ENCODE data around the gene SLC35F3.
A peak's percentile ranks its signal among the peaks of the same experiment; 100 is the strongest.
"Not testable (repeated sequence)": the region's sequence is repeated elsewhere in the genome, so short reads cannot be mapped to it uniquely, and the experiment has no call there.

SLC35F3 gene

GRCh38 chr1:234208791-234209190 lies 304.3 kb downstream of the SLC35F3 start:
- TF ChIP-seq POLR2A (IDR thresholded peaks at IDR 0.05; ENCODE audit: low read depth, low read length) (no peak), POLR2AphosphoS5 (IDR thresholded peaks at IDR 0.05; ENCODE audit: low read depth, low read length) (no peak), TAF1 (IDR thresholded peaks at IDR 0.05; ENCODE audit: borderline replicate concordance, low read depth, low read length) (no peak)
- DNase-seq (ENCODE audit: insufficient read length) (no peak), FAIRE-seq (no peak)

GRCh38 chr1:234210429-234210828 lies 306.0 kb downstream of the SLC35F3 start:
- not testable (repeated sequence) for DNase-seq (ENCODE audit: insufficient read length); FAIRE-seq

GRCh38 chr1:234211855-234212254 lies 307.4 kb downstream of the SLC35F3 start:
- not testable (repeated sequence) for FAIRE-seq

GRCh38 chr1:234212764-234213657 lies 308.5 kb downstream of the SLC35F3 start:
- FAIRE-seq (peak; percentile 38), DNase-seq (ENCODE audit: insufficient read length) (no peak)

More at GRCh38 chr1:234211855-234212254, 307.4 kb downstream of the SLC35F3 start:
- DNase-seq (ENCODE audit: insufficient read length) = not testable (repeated sequence)

GRCh38 chr1:234213658-234214128 lies 309.2 kb downstream of the SLC35F3 start:
- no peak for FAIRE-seq
- TF ChIP-seq POLR2AphosphoS5 (IDR thresholded peaks at IDR 0.05; ENCODE audit: low read depth, low read length) = no peak
- TF ChIP-seq TAF1 (IDR thresholded peaks at IDR 0.05; ENCODE audit: borderline replicate concordance, low read depth, low read length) = no peak
- no peak for TF ChIP-seq POLR2A (IDR thresholded peaks at IDR 0.05; ENCODE audit: low read depth, low read length)
- no peak for DNase-seq (ENCODE audit: insufficient read length)

More at GRCh38 chr1:234212764-234213657, 308.5 kb downstream of the SLC35F3 start:
- no peak for TF ChIP-seq POLR2A (IDR thresholded peaks at IDR 0.05; ENCODE audit: low read depth, low read length)
- no peak for TF ChIP-seq POLR2AphosphoS5 (IDR thresholded peaks at IDR 0.05; ENCODE audit: low read depth, low read length)
- no peak for TF ChIP-seq TAF1 (IDR thresholded peaks at IDR 0.05; ENCODE audit: borderline replicate concordance, low read depth, low read length)

- DNase-seq (ENCODE audit: insufficient read length) (no peak), FAIRE-seq (peak; percentile 17)
- TF ChIP-seq TAF1 (IDR thresholded peaks at IDR 0.05; ENCODE audit: borderline replicate concordance, low read depth, low read length) (no peak), POLR2A (IDR thresholded peaks at IDR 0.05; ENCODE audit: low read depth, low read length) (no peak), POLR2AphosphoS5 (IDR thresholded peaks at IDR 0.05; ENCODE audit: low read depth, low read length) (no peak)
Observed at GRCh38 chr1:234214129-234214910, 309.8 kb downstream of the SLC35F3 start.

GRCh38 chr1:234214911-234215892 lies 310.7 kb downstream of the SLC35F3 start:
- TF ChIP-seq POLR2AphosphoS5 (IDR thresholded peaks at IDR 0.05; ENCODE audit: low read depth, low read length) (no peak), TAF1 (IDR thresholded peaks at IDR 0.05; ENCODE audit: borderline replicate concordance, low read depth, low read length) (no peak), POLR2A (IDR thresholded peaks at IDR 0.05; ENCODE audit: low read depth, low read length) (no peak)
- FAIRE-seq = no peak
- no peak for DNase-seq (ENCODE audit: insufficient read length)

- no peak for TF ChIP-seq TAF1 (IDR thresholded peaks at IDR 0.05; ENCODE audit: borderline replicate concordance, low read depth, low read length)
- TF ChIP-seq POLR2A (IDR thresholded peaks at IDR 0.05; ENCODE audit: low read depth, low read length) = no peak
- no peak for TF ChIP-seq POLR2AphosphoS5 (IDR thresholded peaks at IDR 0.05; ENCODE audit: low read depth, low read length)
- peak; percentile 87 for FAIRE-seq
- DNase-seq (ENCODE audit: insufficient read length) = no peak
Observed at GRCh38 chr1:234216116-234216703, 311.7 kb downstream of the SLC35F3 start.

- no peak for TF ChIP-seq POLR2AphosphoS5 (IDR thresholded peaks at IDR 0.05; ENCODE audit: low read depth, low read length)
- TF ChIP-seq TAF1 (IDR thresholded peaks at IDR 0.05; ENCODE audit: borderline replicate concordance, low read depth, low read length) = no peak
- TF ChIP-seq POLR2A (IDR thresholded peaks at IDR 0.05; ENCODE audit: low read depth, low read length) = no peak
- FAIRE-seq (no peak), DNase-seq (ENCODE audit: insufficient read length) (no peak)
Observed at GRCh38 chr1:234217316-234217840, 312.9 kb downstream of the SLC35F3 start.

GRCh38 chr1:234218078-234218477 lies 313.6 kb downstream of the SLC35F3 start:
- FAIRE-seq = no peak
- TF ChIP-seq POLR2A (IDR thresholded peaks at IDR 0.05; ENCODE audit: low read depth, low read length) = no peak
- TF ChIP-seq TAF1 (IDR thresholded peaks at IDR 0.05; ENCODE audit: borderline replicate concordance, low read depth, low read length) = no peak
- no peak for TF ChIP-seq POLR2AphosphoS5 (IDR thresholded peaks at IDR 0.05; ENCODE audit: low read depth, low read length)
- DNase-seq (ENCODE audit: insufficient read length) = no peak
